ENCODE results near the gene CLSTN2. TPM values are rescaled to one million over a fixed set of nuclear protein-coding genes. Genes with fewer than 3 reads are reported as not detected.

CLSTN2 gene
- total and polyA plus RNA-seq, 4 donors: 20.7 to 44.5 (median 22.7) TPM

DNA sequence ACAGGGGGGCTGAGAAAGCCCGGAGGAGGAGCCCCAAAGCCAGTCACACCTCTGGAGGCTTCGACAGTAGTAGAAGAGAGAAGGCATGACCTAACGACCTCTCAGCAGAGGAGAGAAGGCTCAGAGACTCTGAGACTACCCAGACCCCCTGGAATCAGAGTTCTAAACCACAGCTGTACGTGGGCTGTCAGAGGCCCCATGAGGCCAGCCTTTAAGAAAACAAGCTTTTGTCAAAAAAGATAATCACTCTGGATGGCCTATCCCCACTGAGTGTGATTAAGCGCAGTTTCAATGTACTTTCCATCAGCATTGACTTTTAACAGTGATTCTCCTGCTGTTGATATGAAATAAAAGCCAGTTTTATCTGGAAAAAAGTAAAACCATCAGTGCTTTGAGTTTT is 330.3 kb downstream of the CLSTN2 start:
- H3K4me3 ChIP-seq (ENCODE audit: low read depth, low read length): no peak overlapping the region
- H3K27ac ChIP-seq (ENCODE audit: low read depth, low read length): no peak overlapping the region
- no peaks in the 10 kb centered on the region for H3K4me1 ChIP-seq (ENCODE audit: control insufficient read depth, insufficient read depth, low read length)
- H3K9me3 ChIP-seq (ENCODE audit: control insufficient read depth, insufficient read depth, low read length): no peaks in the 10 kb centered on the region
- DNase-seq (ENCODE audit: low read depth in 4 of 6, low spot score in 6 of 6): no peak
- H3K36me3 ChIP-seq (ENCODE audit: control insufficient read depth, insufficient read depth, low read length): no peaks in the 10 kb centered on the region
- WGBS (ENCODE audit: insufficient coverage): 27% methylated on average over 2 of the region's 5 CpGs
- no peaks in the 10 kb centered on the region for H3K27me3 ChIP-seq (ENCODE audit: control insufficient read depth, insufficient read depth, low read length)

- no peak overlapping the region for H3K27ac ChIP-seq (ENCODE audit: low read depth, low read length)
- no peaks in the 10 kb centered on the region for H3K36me3 ChIP-seq (ENCODE audit: control insufficient read depth, insufficient read depth, low read length)
- no peak overlapping the region for H3K4me3 ChIP-seq (ENCODE audit: low read depth, low read length)
- no peaks in the 10 kb centered on the region for H3K27me3 ChIP-seq (ENCODE audit: control insufficient read depth, insufficient read depth, low read length)
- no peaks in the 10 kb centered on the region for H3K4me1 ChIP-seq (ENCODE audit: control insufficient read depth, insufficient read depth, low read length)
- WGBS (ENCODE audit: insufficient coverage): no CpG with 5 or more reads among the region's 3 CpGs
- DNase-seq (ENCODE audit: low read depth in 4 of 6, low spot score in 6 of 6): no peak
- no peaks in the 10 kb centered on the region for H3K9me3 ChIP-seq (ENCODE audit: control insufficient read depth, insufficient read depth, low read length)
Measured at GRCh38 chr3:140268103-140268502, 333.1 kb downstream of the CLSTN2 start.

GRCh38 chr3:140268610-140269009 is 333.6 kb downstream of the CLSTN2 start:
- Histone ChIP-seq H3K4me1 (ENCODE audit: control insufficient read depth, insufficient read depth, low read length) (no peaks in the 10 kb centered on the region), H3K36me3 (ENCODE audit: control insufficient read depth, insufficient read depth, low read length) (no peaks in the 10 kb centered on the region), H3K9me3 (ENCODE audit: control insufficient read depth, insufficient read depth, low read length) (no peaks in the 10 kb centered on the region), H3K27me3 (ENCODE audit: control insufficient read depth, insufficient read depth, low read length) (no peaks in the 10 kb centered on the region), H3K4me3 (ENCODE audit: low read depth, low read length) (no peak overlapping the region), H3K27ac (ENCODE audit: low read depth, low read length) (no peak overlapping the region)
- no peak for DNase-seq (ENCODE audit: low read depth in 4 of 6, low spot score in 6 of 6)
- no CpG with 5 or more reads among the region's 2 CpGs for WGBS (ENCODE audit: insufficient coverage)

DNA sequence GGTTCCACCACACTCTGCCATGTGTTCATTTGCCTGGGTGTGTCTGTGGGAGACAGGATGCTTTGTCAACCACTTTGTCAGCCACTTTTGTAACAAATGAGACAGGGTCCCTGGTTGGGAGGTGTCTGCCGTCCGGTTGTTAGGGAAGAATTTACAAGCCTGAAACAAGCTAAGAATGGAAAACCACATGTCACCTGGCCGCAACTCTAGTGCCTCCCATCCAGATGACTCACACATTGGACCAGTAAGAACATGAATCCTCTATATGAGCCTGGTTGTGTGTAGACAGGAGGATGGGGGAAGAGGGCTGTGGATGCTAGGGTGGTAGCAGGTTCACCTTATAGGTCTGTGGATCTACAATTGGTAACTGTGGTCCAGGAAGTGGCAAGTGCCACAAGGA is 335.3 kb downstream of the CLSTN2 start:
- no peaks in the 10 kb centered on the region for H3K4me1 ChIP-seq (ENCODE audit: control insufficient read depth, insufficient read depth, low read length)
- WGBS (ENCODE audit: insufficient coverage): no CpG with 5 or more reads among the region's 3 CpGs
- H3K27ac ChIP-seq (ENCODE audit: low read depth, low read length): no peak overlapping the region
- DNase-seq (ENCODE audit: low read depth in 4 of 6, low spot score in 6 of 6): no peak
- H3K4me3 ChIP-seq (ENCODE audit: low read depth, low read length): no peak overlapping the region
- H3K36me3 ChIP-seq (ENCODE audit: control insufficient read depth, insufficient read depth, low read length): no peaks in the 10 kb centered on the region
- H3K27me3 ChIP-seq (ENCODE audit: control insufficient read depth, insufficient read depth, low read length): no peaks in the 10 kb centered on the region
- no peaks in the 10 kb centered on the region for H3K9me3 ChIP-seq (ENCODE audit: control insufficient read depth, insufficient read depth, low read length)

- Histone ChIP-seq H3K9me3 (ENCODE audit: control insufficient read depth, insufficient read depth, low read length) (no peaks in the 10 kb centered on the region), H3K27ac (ENCODE audit: low read depth, low read length) (no peak overlapping the region), H3K36me3 (ENCODE audit: control insufficient read depth, insufficient read depth, low read length) (no peaks in the 10 kb centered on the region), H3K4me3 (ENCODE audit: low read depth, low read length) (no peak overlapping the region), H3K4me1 (ENCODE audit: control insufficient read depth, insufficient read depth, low read length) (no peaks in the 10 kb centered on the region), H3K27me3 (ENCODE audit: control insufficient read depth, insufficient read depth, low read length) (no peaks in the 10 kb centered on the region)
- WGBS (ENCODE audit: insufficient coverage): 90% methylated on average over 1 of the region's 5 CpGs
- no peak for DNase-seq (ENCODE audit: low read depth in 4 of 6, low spot score in 6 of 6)
Measured at GRCh38 chr3:140273542-140274195, 338.7 kb downstream of the CLSTN2 start.

DNA sequence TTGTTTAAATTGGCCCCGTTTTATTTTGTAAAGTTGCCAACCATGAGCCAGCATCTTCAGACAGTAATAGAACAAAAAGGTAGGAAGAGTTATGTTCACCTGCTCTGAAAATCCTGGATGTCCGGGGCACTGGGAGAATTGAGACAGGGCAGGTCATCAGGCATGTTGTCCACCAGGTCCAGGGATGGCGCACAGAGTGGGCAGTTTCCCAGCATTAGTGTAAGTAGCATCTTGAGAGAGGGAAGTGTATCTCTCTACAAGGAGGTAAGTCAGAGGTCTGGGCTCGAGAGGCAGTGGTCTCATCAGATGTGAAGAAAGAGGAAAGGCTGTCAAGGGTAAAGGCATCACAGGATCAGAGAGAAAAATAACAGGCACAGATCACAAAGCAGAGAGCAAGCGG is 339.4 kb downstream of the CLSTN2 start:
- Histone ChIP-seq H3K27me3 (ENCODE audit: control insufficient read depth, insufficient read depth, low read length) (no peaks in the 10 kb centered on the region), H3K9me3 (ENCODE audit: control insufficient read depth, insufficient read depth, low read length) (no peaks in the 10 kb centered on the region), H3K27ac (ENCODE audit: low read depth, low read length) (no peak overlapping the region), H3K36me3 (ENCODE audit: control insufficient read depth, insufficient read depth, low read length) (no peaks in the 10 kb centered on the region), H3K4me1 (ENCODE audit: control insufficient read depth, insufficient read depth, low read length) (no peaks in the 10 kb centered on the region), H3K4me3 (ENCODE audit: low read depth, low read length) (no peak overlapping the region)
- 92% methylated on average over 5 of the region's 5 CpGs for WGBS (ENCODE audit: insufficient coverage)
- no peak for DNase-seq (ENCODE audit: low read depth in 4 of 6, low spot score in 6 of 6)

- Histone ChIP-seq H3K4me3 (ENCODE audit: low read depth, low read length) (no peak overlapping the region), H3K36me3 (ENCODE audit: control insufficient read depth, insufficient read depth, low read length) (no peaks in the 10 kb centered on the region), H3K4me1 (ENCODE audit: control insufficient read depth, insufficient read depth, low read length) (no peaks in the 10 kb centered on the region), H3K27me3 (ENCODE audit: control insufficient read depth, insufficient read depth, low read length) (no peaks in the 10 kb centered on the region), H3K27ac (ENCODE audit: low read depth, low read length) (no peak overlapping the region), H3K9me3 (ENCODE audit: control insufficient read depth, insufficient read depth, low read length) (no peaks in the 10 kb centered on the region)
- 44% methylated on average over 2 of the region's 3 CpGs for WGBS (ENCODE audit: insufficient coverage)
- peak in 1 of 6 donors; percentile 23 for DNase-seq (ENCODE audit: low read depth in 4 of 6, low spot score in 6 of 6)
Measured at GRCh38 chr3:140276703-140277102, 341.7 kb downstream of the CLSTN2 start.

DNA sequence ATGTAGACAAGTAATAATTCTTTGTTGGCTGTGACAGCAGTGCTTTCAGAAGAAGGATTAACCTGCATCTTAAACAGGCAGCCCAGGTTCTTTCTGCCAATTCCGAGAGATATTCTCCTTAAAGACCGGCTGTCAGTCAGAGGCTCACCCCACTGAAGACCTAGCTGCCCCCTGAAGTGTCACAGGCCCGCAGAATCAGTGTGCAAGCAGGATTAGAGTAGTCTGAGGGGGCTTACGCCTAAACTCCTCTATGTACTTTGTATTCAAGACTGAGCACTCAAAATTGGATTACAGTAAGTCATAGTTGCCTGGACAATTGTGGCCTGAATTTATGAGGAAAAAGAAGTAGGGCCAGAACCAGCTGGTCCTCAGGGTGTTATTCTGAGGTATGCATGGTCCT is 342.9 kb downstream of the CLSTN2 start:
- 90% methylated on average over 3 of the region's 4 CpGs for whole genome bisulfite sequencing (ENCODE audit: insufficient coverage)
- H3K4me3 ChIP-seq (ENCODE audit: low read depth, low read length): no peak overlapping the region
- no peaks in the 10 kb centered on the region for H3K9me3 ChIP-seq (ENCODE audit: control insufficient read depth, insufficient read depth, low read length)
- no peak for DNase-seq (ENCODE audit: low read depth in 4 of 6, low spot score in 6 of 6)
- no peaks in the 10 kb centered on the region for H3K27me3 ChIP-seq (ENCODE audit: control insufficient read depth, insufficient read depth, low read length)
- no peaks in the 10 kb centered on the region for H3K4me1 ChIP-seq (ENCODE audit: control insufficient read depth, insufficient read depth, low read length)
- H3K36me3 ChIP-seq (ENCODE audit: control insufficient read depth, insufficient read depth, low read length): no peaks in the 10 kb centered on the region
- H3K27ac ChIP-seq (ENCODE audit: low read depth, low read length): no peak overlapping the region

GRCh38 chr3:140284372-140284771 is 349.4 kb downstream of the CLSTN2 start:
- H3K27me3 ChIP-seq (ENCODE audit: control insufficient read depth, insufficient read depth, low read length): no peaks in the 10 kb centered on the region
- no peaks in the 10 kb centered on the region for H3K4me1 ChIP-seq (ENCODE audit: control insufficient read depth, insufficient read depth, low read length)
- H3K36me3 ChIP-seq (ENCODE audit: control insufficient read depth, insufficient read depth, low read length): no peaks in the 10 kb centered on the region
- H3K9me3 ChIP-seq (ENCODE audit: control insufficient read depth, insufficient read depth, low read length): no peaks in the 10 kb centered on the region
- no peak overlapping the region for H3K4me3 ChIP-seq (ENCODE audit: low read depth, low read length)
- no peak overlapping the region for H3K27ac ChIP-seq (ENCODE audit: low read depth, low read length)
- DNase-seq (ENCODE audit: low read depth in 4 of 6, low spot score in 6 of 6): peak in 1 of 6 donors; percentile 15
- 100% methylated on average over 2 of the region's 3 CpGs for whole genome bisulfite sequencing (ENCODE audit: insufficient coverage)

- Histone ChIP-seq H3K27ac (ENCODE audit: low read depth, low read length) (no peak overlapping the region), H3K27me3 (ENCODE audit: control insufficient read depth, insufficient read depth, low read length) (no peaks in the 10 kb centered on the region), H3K36me3 (ENCODE audit: control insufficient read depth, insufficient read depth, low read length) (no peaks in the 10 kb centered on the region), H3K4me1 (ENCODE audit: control insufficient read depth, insufficient read depth, low read length) (no peaks in the 10 kb centered on the region), H3K4me3 (ENCODE audit: low read depth, low read length) (no peak overlapping the region), H3K9me3 (ENCODE audit: control insufficient read depth, insufficient read depth, low read length) (no peaks in the 10 kb centered on the region)
- 100% methylated on average over 2 of the region's 3 CpGs for WGBS (ENCODE audit: insufficient coverage)
- DNase-seq (ENCODE audit: low read depth in 4 of 6, low spot score in 6 of 6): no peak
Measured at GRCh38 chr3:140285380-140285779, 350.4 kb downstream of the CLSTN2 start.

All from spinal cord (tissue), 10 donors.